GM12878 (cell line): ENCODE results near the gene PRPF18. TPM values are rescaled to one million over a fixed set of nuclear protein-coding genes. Genes with fewer than 3 reads are reported as not detected.

ENCODE experiments used
- ATAC-seq: fragments of 200-7000 bp; cut with Tn5 transposase; 3 replicates; pipeline ENCODE4 v1.9.1; 2020; ENCODE audit warnings: mild to moderate bottlenecking, moderate library complexity
- BruUV-seq: library from RNA; stranded (reverse); fragments of 400-500 nt; replicated peaks from 2 replicates; lab custom pipeline; 2021; lab: Mats Ljungman, UMichigan
- CTCF ChIA-PET: fragments of 300-600 bp; sonication (Branson Sonifier 250); formaldehyde crosslinking; extraction: SDS; loops from one replicate; lab custom pipeline; 2021; ENCODE audit warnings: inconsistent platforms; lab: Yijun Ruan, JAX
- POLR2A ChIA-PET: fragments of 350-600 bp; formaldehyde crosslinking; extraction: SDS; loops from one replicate; lab custom pipeline; 2021; ENCODE audit warnings: inconsistent platforms; lab: Charles Lee
- RAD21 ChIA-PET: fragments of 300-600 bp; sonication (Branson Sonifier 250); formaldehyde crosslinking; loops from one replicate; lab custom pipeline; 2023; ENCODE audit warnings: antibody characterized with exemption; ENCODE audit not compliant: unreplicated experiment; lab: Charles Lee
- SMC1A ChIA-PET: fragments of 300-600 bp; sonication (Branson Sonifier 250); formaldehyde crosslinking; loops from one replicate; lab custom pipeline; 2023; ENCODE audit not compliant: unreplicated experiment, uncharacterized antibody; lab: Charles Lee
- DNase-seq: peaks from one replicate; pipeline ENCODE4 v3.0.0-alpha.2; 2011; ENCODE audit warnings: low read depth, low spot score
- FAIRE-seq: peaks from 3 replicates; lab custom pipeline; 2011; peaks lifted over from hg19 to GRCh38; lab: Jason Lieb, UNC
- H2AFZ ChIP-seq: 2 replicates; pipeline ENCODE4 v1.6.0; 2011; ENCODE audit warnings: low read depth, low read length, control low read depth; ENCODE audit not compliant: control insufficient read depth
- H3K27ac ChIP-seq: 2 replicates; pipeline ENCODE4 v1.5.1; 2011; ENCODE audit warnings: control low read depth; ENCODE audit not compliant: control insufficient read depth, insufficient read depth
- H3K27me3 ChIP-seq, 2 experiments: replicated peaks in 1 of 2; 2 replicates each; pipeline versions ENCODE4 v1.6.0 to v1.6.1; 2011; ENCODE audit warnings: low read length in 1 of 2; ENCODE audit not compliant: control insufficient read depth in 2 of 2, insufficient read depth in 2 of 2
- H3K36me3 ChIP-seq, 2 experiments: 2 replicates each; pipeline ENCODE4 v1.5.1; 2011; ENCODE audit warnings: low read length in 1 of 2; ENCODE audit not compliant: control insufficient read depth in 2 of 2, insufficient read depth in 2 of 2
- H3K4me1 ChIP-seq: 2 replicates; pipeline ENCODE4 v1.6.1; 2011; ENCODE audit warnings: mild to moderate bottlenecking, low read length, moderate library complexity, mixed read lengths; ENCODE audit not compliant: control insufficient read depth, insufficient read depth
- H3K4me2 ChIP-seq: 2 replicates; pipeline ENCODE4 v1.6.0; 2011; ENCODE audit warnings: control low read depth; ENCODE audit not compliant: control insufficient read depth, insufficient read depth
- H3K4me3 ChIP-seq: fragments of 200-600 bp; sonication (generic); 2 replicates; pipeline ENCODE4 v1.5.1; 2016
- H3K79me2 ChIP-seq: 2 replicates; pipeline ENCODE4 v1.6.0; 2011; ENCODE audit warnings: low read length; ENCODE audit not compliant: control insufficient read depth, insufficient read depth
- H3K9ac ChIP-seq: 2 replicates; pipeline ENCODE4 v1.8.0; 2011; ENCODE audit warnings: low read length, control low read depth, mixed read lengths; ENCODE audit not compliant: control insufficient read depth, insufficient read depth
- H3K9me3 ChIP-seq: replicated peaks from 3 replicates; pipeline ENCODE4 v1.5.1; 2011; ENCODE audit warnings: mild to moderate bottlenecking, low read length; ENCODE audit not compliant: control insufficient read depth, insufficient read depth
- H4K20me1 ChIP-seq: 2 replicates; pipeline ENCODE4 v1.6.0; 2011; ENCODE audit not compliant: control insufficient read depth, insufficient read depth
- ATF7 ChIP-seq: fragments of 450-650 bp; IDR thresholded peaks from 2 replicates; pipeline ENCODE4 v1.6.1; 2016; ENCODE audit warnings: low read depth, mild to moderate bottlenecking
- CHD4 ChIP-seq: fragments of 200-600 bp; sonication (generic); IDR thresholded peaks from 2 replicates; pipeline ENCODE4 v1.6.1; 2016; ENCODE audit warnings: mild to moderate bottlenecking
- CREB1 ChIP-seq: IDR thresholded peaks from 2 replicates; pipeline ENCODE4 v1.6.1; 2012; ENCODE audit warnings: low read depth, mild to moderate bottlenecking, inconsistent platforms
- CTCF ChIP-seq, 3 experiments: IDR thresholded peaks in 2 of 3; conservative IDR thresholded peaks in 1 of 3; 2 replicates each; pipeline ENCODE4 v1.5.1; 2011; ENCODE audit warnings: low read depth in 3 of 3, low read length in 3 of 3, mild to moderate bottlenecking in 3 of 3, control low read depth in 2 of 3, moderate library complexity in 2 of 3, inconsistent platforms in 1 of 3, mixed read lengths in 1 of 3; ENCODE audit not compliant: control insufficient read depth in 2 of 3, insufficient read depth in 1 of 3; ENCODE audit errors: extremely low read depth in 1 of 3
- DPF2 ChIP-seq: fragments of 450-650 bp; IDR thresholded peaks from 2 replicates; pipeline ENCODE4 v1.6.1; 2017; ENCODE audit warnings: mild to moderate bottlenecking
- FOXM1 ChIP-seq: IDR thresholded peaks from 2 replicates; pipeline ENCODE4 v1.6.1; 2012; ENCODE audit warnings: low read depth, mild to moderate bottlenecking, inconsistent platforms, low read length, moderate library complexity
- GABPA ChIP-seq: IDR thresholded peaks from 2 replicates; pipeline ENCODE4 v1.6.1; 2014; ENCODE audit warnings: antibody characterized with exemption, low read depth, mild to moderate bottlenecking, inconsistent platforms
- GATAD2B ChIP-seq: fragments of 450-650 bp; conservative IDR thresholded peaks from 2 replicates; pipeline ENCODE4 v1.6.1; 2017; ENCODE audit warnings: low read depth, mild to moderate bottlenecking, moderate library complexity
- HDAC6 ChIP-seq: fragments of 200-600 bp; sonication (generic); IDR thresholded peaks from one replicate; pipeline ENCODE4 v1.8.0; 2017; ENCODE audit warnings: antibody characterized with exemption; ENCODE audit not compliant: unreplicated experiment
- KLF5 ChIP-seq: fragments of 450-650 bp; IDR thresholded peaks from 2 replicates; pipeline ENCODE4 v1.6.1; 2014; ENCODE audit warnings: mild to moderate bottlenecking; ENCODE audit not compliant: partially characterized antibody
- NFIC ChIP-seq: IDR thresholded peaks from 2 replicates; pipeline ENCODE4 v1.6.1; 2012; ENCODE audit warnings: low read depth, mild to moderate bottlenecking, inconsistent platforms, low read length, moderate library complexity
- NR2F1 ChIP-seq: fragments of 450-650 bp; conservative IDR thresholded peaks from 2 replicates; pipeline ENCODE4 v1.6.1; 2017; ENCODE audit warnings: mild to moderate bottlenecking
- PML ChIP-seq: IDR thresholded peaks from 2 replicates; pipeline ENCODE4 v1.6.1; 2012; ENCODE audit warnings: low read length, inconsistent platforms
- SMC3 ChIP-seq: IDR thresholded peaks from 2 replicates; pipeline ENCODE4 v1.6.1; 2011; ENCODE audit warnings: low read length, improper control_type of control experiment, borderline replicate concordance
- STAT3 ChIP-seq: IDR thresholded peaks from 2 replicates; pipeline ENCODE4 v1.6.1; 2011; ENCODE audit warnings: low read depth, low read length, improper control_type of control experiment
- SUZ12 ChIP-seq: fragments of 200-600 bp; sonication (generic); IDR thresholded peaks from one replicate; pipeline ENCODE4 v1.6.1; 2018; ENCODE audit warnings: antibody characterized with exemption, mild to moderate bottlenecking; ENCODE audit not compliant: unreplicated experiment
- ZBTB11 ChIP-seq: fragments of 450-650 bp; formaldehyde crosslinking; IDR thresholded peaks from 2 replicates; pipeline ENCODE4 v1.5.0; 2022; ENCODE audit warnings: mild to moderate bottlenecking, missing genetic modification characterization
- ZNF217 ChIP-seq: fragments of 450-650 bp; IDR thresholded peaks from 2 replicates; pipeline ENCODE4 v1.6.1; 2017; ENCODE audit warnings: antibody characterized with exemption, mild to moderate bottlenecking
- ZNF24 ChIP-seq: fragments of 450-650 bp; IDR thresholded peaks from 2 replicates; pipeline ENCODE4 v1.6.1; 2017; ENCODE audit warnings: antibody characterized with exemption, mild to moderate bottlenecking
- ZNF384 ChIP-seq: IDR thresholded peaks from 2 replicates; pipeline ENCODE4 v1.6.1; 2012; ENCODE audit warnings: low read depth, mild to moderate bottlenecking, low read length, improper control_type of control experiment, borderline replicate concordance
- WGBS: methylation state at CpG from one replicate; pipeline ENCODE4 v1.1.6; 2016; ENCODE audit warnings: low lambda C conversion rate; ENCODE audit not compliant: insufficient replicate concordance, insufficient coverage; ENCODE audit errors: missing lambda C conversion rate; 5-methylcytosine and 5-hydroxymethylcytosine counted together
- in situ Hi-C: fragments of 300-500 bp; cut with MboI; formaldehyde crosslinking; loops from 9 replicates; pipeline ENCODE4 v1.14.3; 2018; ENCODE audit warnings: mixed read lengths
- intact Hi-C: fragments of 100-400 bp; cut with micrococcal nuclease; formaldehyde crosslinking; loops from one replicate; pipeline ENCODE4 v1.14.2; 2022; ENCODE audit not compliant: unreplicated experiment
- polyA plus RNA-seq, 11 experiments: library from polyadenylated mRNA; depleted of rRNA in 4 of 11; unstranded in 6 of 11; stranded (reverse) in 5 of 11; fragments of >200 nt; fragmentation: Nextera tagmentation in 4 of 11; fragmentation: Illumina TruSeq in 1 of 11; extraction: Ambion mirVana in 4 of 11; extraction: Trizol in 1 of 11; gene quantifications; 1 replicate in 1 of 11; 2 replicates in 10 of 11; pipeline versions ENCODE4 v1.2.1 to v1.2.3, GENCODE V29; 2011 to 2016; ENCODE audit warnings: inconsistent platforms in 2 of 11, missing spikeins in 2 of 11, low read depth in 1 of 11
- total RNA-seq, 4 experiments: library from RNA; depleted of rRNA in 3 of 4; stranded (reverse); fragments of >200 nt in 3 of 4; fragmentation: Illumina TruSeq in 1 of 4; extraction: Trizol in 1 of 4; gene quantifications; 2 replicates each; pipeline versions ENCODE4 v1.2.1 to v1.2.3, GENCODE V29; 2013 to 2021

Gene PRPF18
- total and polyA plus RNA-seq, 10 of the 15 experiments (the other 5 are each of a cell fraction or from before 2014, with no cell fraction given), result 15.6 to 35.8 (median 28.8) TPM

- TF ChIP-seq HDAC6, result no peak
- no peak for TF ChIP-seq STAT3
- TF ChIP-seq DPF2, result no peak
- no peak for TF ChIP-seq ZNF384
- no peak for TF ChIP-seq KLF5
- TF ChIP-seq ZNF217, result no peak
- no peak for TF ChIP-seq CHD4
- no peak for TF ChIP-seq ZBTB11 (CRISPR knock-in tag)
- no peak for TF ChIP-seq SMC3
Observed at GRCh38 chr10:13560597-13560996, 26.2 kb upstream of the PRPF18 start (continued).

GRCh38 chr10:13563481-13564445 is 23.0 kb upstream of the PRPF18 start:
- Histone ChIP-seq H3K4me2 (no peak overlapping the region), H3K79me2 (no peaks in the 10 kb centered on the region), H4K20me1 (no peaks in the 10 kb centered on the region), H3K9ac (no peak overlapping the region), H3K4me1 (no peaks in the 10 kb centered on the region), H3K27ac (no peak overlapping the region), H3K27me3 (peaks cover 0 to under 1% of the 10 kb centered on the region in 2 experiments; a peak in 1 of 4 replicates), H3K9me3 (no peaks in the 10 kb centered on the region), H2AFZ (no peak overlapping the region), H3K36me3 (no peaks in the 10 kb centered on the region), H3K4me3 (no peak overlapping the region)
- ATAC-seq (no peak), DNase-seq (no peak), FAIRE-seq (no peak)
- in situ Hi-C loops, result no loop called here
- intact Hi-C loops, result no loop called here
- no TSS peak for BruUV-seq
- ChIA-PET POLR2A (no interaction called here), RAD21 (no interaction called here), CTCF (no interaction called here), SMC1A (no interaction called here)
- 35% methylated on average over 11 of the region's 11 CpGs for WGBS
- TF ChIP-seq NFIC (no peak), SUZ12 (no peak), FOXM1 (no peak), ZNF24 (no peak), PML (no peak), ATF7 (no peak), CREB1 (no peak), GATAD2B (no peak), NR2F1 (no peak), CTCF (IDR thresholded peaks at IDR 0.05 in 2 of 3, conservative IDR thresholded peaks at IDR 0.05 in 1 of 3; ENCODE audit: control insufficient read depth in 2 of 3, extremely low read depth in 1 of 3, insufficient read depth in 1 of 3, low read depth in 3 of 3, low read length in 3 of 3) (no peak), GABPA (no peak)
